Fibroblast of peridontal ligament (primary cell): ENCODE measurements around the gene HSPA2.
"Not testable (repeated sequence)": the region's sequence is repeated elsewhere in the genome, so short reads cannot be mapped to it uniquely, and the experiment has no call there.

Experiments
- DNase-seq: peaks from one replicate; pipeline ENCODE4 v3.0.0-alpha.2; 2010; ENCODE audit errors: extremely low read depth

HSPA2 gene

GRCh38 chr14:64562436-64562835 lies 21.9 kb downstream of the HSPA2 start:
- no peak for DNase-seq

DNA sequence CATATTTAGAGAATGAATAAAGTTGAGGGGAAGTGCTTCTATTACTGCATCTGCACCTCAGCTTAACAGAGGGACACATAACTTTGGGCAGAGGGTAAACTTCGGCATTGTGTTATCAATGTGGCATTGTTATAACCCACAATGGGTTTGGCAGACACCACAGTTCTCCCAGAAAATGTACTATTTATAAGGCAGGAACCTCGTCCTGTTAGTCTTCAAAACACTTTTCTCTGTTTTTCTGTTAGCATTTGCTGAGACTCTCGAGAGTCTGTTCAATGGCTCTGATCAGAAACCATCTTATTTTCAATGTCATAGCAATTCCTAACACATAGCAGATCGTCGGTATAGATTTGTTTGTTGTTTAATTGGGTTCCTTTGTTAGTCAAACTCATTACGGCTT lies 23.2 kb downstream of the HSPA2 start:
- no peak for DNase-seq

DNA sequence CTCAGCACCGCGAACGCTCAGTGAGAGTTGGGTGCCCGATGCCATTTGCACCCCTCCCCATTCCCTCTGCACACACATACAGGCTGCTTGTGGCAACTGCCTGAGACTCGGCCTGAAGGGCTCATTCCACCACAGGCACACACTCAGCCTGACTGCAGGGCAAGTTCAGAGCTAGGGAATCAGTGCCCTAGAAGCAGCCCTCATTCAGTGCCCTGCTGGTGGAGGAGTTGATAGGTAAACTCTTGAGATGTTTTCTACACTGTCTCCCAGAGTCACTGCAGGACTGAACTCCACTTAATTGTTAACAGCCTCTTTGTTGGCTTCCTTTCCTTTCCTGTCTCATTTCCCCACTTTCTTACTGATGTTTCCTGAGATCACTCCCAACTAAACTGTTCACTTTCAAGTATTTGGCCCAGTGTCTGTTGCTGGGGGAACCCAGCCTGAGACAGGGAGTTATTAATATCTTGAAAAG lies 26.1 kb downstream of the HSPA2 start:
- peak; percentile 66 for DNase-seq

DNA sequence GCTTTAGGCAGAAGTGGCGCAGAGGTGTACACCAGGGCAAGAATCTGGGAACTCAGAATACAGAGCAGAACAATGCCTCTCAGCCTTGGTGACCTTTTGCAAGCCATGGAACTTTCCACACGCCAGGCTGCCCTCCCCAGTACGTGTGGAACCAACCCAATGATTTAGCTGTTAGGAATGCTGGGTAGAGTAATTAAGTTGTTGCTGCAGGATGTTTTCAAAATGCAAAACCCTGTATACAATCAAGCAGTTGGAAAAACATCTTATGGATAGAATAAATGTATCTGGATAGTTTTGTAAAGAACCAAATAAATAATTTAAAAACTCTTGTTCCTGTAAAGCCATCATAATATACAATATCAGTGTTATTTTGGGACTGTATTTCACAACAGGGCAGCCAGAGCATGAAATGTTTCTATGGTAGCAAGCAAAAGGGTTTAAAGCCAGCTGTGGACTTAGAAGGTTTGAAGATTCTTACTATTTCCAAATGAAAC lies 28.6 kb downstream of the HSPA2 start:
- peak; percentile 85 for DNase-seq

GRCh38 chr14:64569646-64570045 lies 29.1 kb downstream of the HSPA2 start:
- not testable (repeated sequence) for DNase-seq

- no peak for DNase-seq
Measured at GRCh38 chr14:64572386-64573104, 32.0 kb downstream of the HSPA2 start.

GRCh38 chr14:64573109-64573508 lies 32.6 kb downstream of the HSPA2 start:
- peak; percentile 83 for DNase-seq

GRCh38 chr14:64574371-64575107 lies 34.0 kb downstream of the HSPA2 start:
- no peak for DNase-seq

GRCh38 chr14:64577211-64577610 lies 36.7 kb downstream of the HSPA2 start:
- DNase-seq: no peak

- DNase-seq: peak; percentile 17
Measured at GRCh38 chr14:64580467-64580866, 39.9 kb downstream of the HSPA2 start.

DNA sequence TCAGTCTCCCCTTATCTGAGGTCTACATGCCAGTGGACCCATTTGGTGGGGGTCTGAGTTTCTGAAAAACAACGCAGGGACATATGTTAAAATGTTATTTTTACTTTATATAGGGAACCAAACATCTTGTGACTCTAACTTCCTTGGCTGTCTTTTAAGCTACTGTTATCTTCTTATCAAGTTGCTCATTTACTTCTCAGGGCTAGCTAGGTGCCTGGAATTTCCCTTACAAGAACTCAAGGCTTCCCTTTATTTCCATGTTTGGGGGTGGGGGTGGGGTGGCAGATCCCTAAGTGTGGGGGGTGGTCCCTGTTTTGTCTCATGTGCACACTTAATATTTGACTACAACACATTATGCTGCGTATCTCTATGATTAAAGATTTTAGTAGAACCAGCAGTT lies 40.8 kb downstream of the HSPA2 start:
- DNase-seq: no peak

DNA sequence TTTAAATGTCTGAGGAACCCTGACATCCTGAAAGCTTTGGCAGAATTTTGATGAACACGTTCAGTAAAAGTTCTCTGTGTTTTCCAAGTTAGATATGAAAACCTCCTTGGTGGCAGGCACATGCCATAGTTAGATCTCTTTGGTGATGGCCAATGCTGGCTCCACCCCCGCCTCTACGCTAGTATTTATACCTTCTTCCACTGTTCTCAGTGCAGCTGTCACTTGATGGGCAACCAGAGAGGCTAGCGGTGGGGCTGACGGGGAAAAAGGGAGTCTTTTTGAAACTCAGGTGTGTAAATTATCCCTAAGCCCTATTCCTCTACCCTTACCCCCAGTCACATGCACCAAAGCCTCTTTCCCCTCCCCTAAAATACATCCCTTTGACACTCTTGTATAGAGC lies 41.3 kb downstream of the HSPA2 start:
- DNase-seq: no peak

GRCh38 chr14:64584190-64584589 lies 43.6 kb downstream of the HSPA2 start:
- DNase-seq: no peak

- DNase-seq: peak; percentile 25
Measured at GRCh38 chr14:64591809-64592208, 51.3 kb downstream of the HSPA2 start.
